Smooth muscle cell (in vitro differentiated cells): Measurements from ENCODE around the gene YPEL4. TPM values are rescaled to one million over a fixed set of nuclear protein-coding genes. Genes with fewer than 3 reads are reported as not detected.

Experiments used
- DNase-seq: peaks from one replicate; lab custom pipeline; 2025; ENCODE audit not compliant: unreplicated experiment; lab: John Stamatoyannopoulos, UW
- H2AFZ ChIP-seq: fragments of 200-600 bp; sonication (generic); 2 replicates; pipeline ENCODE4 v1.6.0; 2016; ENCODE audit warnings: antibody characterized with exemption, low read depth, mild to moderate bottlenecking
- H3F3A ChIP-seq: fragments of 200-600 bp; sonication (generic); 2 replicates; pipeline ENCODE4 v1.6.0; 2017; ENCODE audit warnings: antibody characterized with exemption, low read depth
- H3K27ac ChIP-seq: fragments of 200-600 bp; sonication (generic); 2 replicates; pipeline ENCODE4 v1.5.1; 2016; ENCODE audit warnings: low read depth, mild to moderate bottlenecking
- H3K27me3 ChIP-seq: fragments of 200-600 bp; sonication (generic); 2 replicates; pipeline ENCODE4 v1.6.1; 2016; ENCODE audit warnings: low read depth, mild to moderate bottlenecking
- H3K36me3 ChIP-seq: fragments of 200-600 bp; sonication (generic); 2 replicates; pipeline ENCODE4 v1.5.1; 2016; ENCODE audit warnings: low read depth
- H3K4me1 ChIP-seq: fragments of 200-600 bp; sonication (generic); 2 replicates; pipeline ENCODE4 v1.5.1; 2016; ENCODE audit warnings: low read depth
- H3K4me2 ChIP-seq: fragments of 200-600 bp; sonication (generic); 2 replicates; pipeline ENCODE4 v1.6.0; 2016; ENCODE audit warnings: mild to moderate bottlenecking
- H3K4me3 ChIP-seq: fragments of 200-600 bp; sonication (generic); 2 replicates; pipeline ENCODE4 v1.5.1; 2016; ENCODE audit warnings: mild to moderate bottlenecking
- H3K79me2 ChIP-seq: fragments of 200-600 bp; sonication (generic); 2 replicates; pipeline ENCODE4 v1.6.0; 2016; ENCODE audit warnings: low read depth, mild to moderate bottlenecking
- H3K9ac ChIP-seq: fragments of 200-600 bp; sonication (generic); 2 replicates; pipeline ENCODE4 v1.6.0; 2016; ENCODE audit warnings: low read depth
- H3K9me3 ChIP-seq: fragments of 200-600 bp; sonication (generic); replicated peaks from 2 replicates; pipeline ENCODE4 v1.5.1; 2016; ENCODE audit warnings: low read depth
- H4K20me1 ChIP-seq: fragments of 200-600 bp; sonication (generic); 2 replicates; pipeline ENCODE4 v1.6.0; 2016; ENCODE audit warnings: low read depth
- CTCF ChIP-seq: fragments of 200-600 bp; sonication (generic); IDR thresholded peaks from 2 replicates; pipeline ENCODE4 v1.5.1; 2017; ENCODE audit warnings: borderline replicate concordance, mild to moderate bottlenecking, antibody characterized with exemption; ENCODE audit not compliant: insufficient read depth, poor library complexity, severe bottlenecking
- WGBS: methylation state at CpG from one replicate; pipeline ENCODE4 v1.1.7; 2016; ENCODE audit warnings: low lambda C conversion rate; 5-methylcytosine and 5-hydroxymethylcytosine counted together
- polyA plus RNA-seq: library from polyadenylated mRNA; unstranded; fragments of >200 nt; fragmentation: Nextera tagmentation; extraction: Ambion mirVana; gene quantifications from 2 replicates; pipeline ENCODE4 v1.2.1, GENCODE V29; 2016
- total RNA-seq: library from RNA; depleted of rRNA; stranded (reverse); fragments of >200 nt; gene quantifications from 2 replicates; pipeline ENCODE4 v1.2.3, GENCODE V29; 2014

The YPEL4 gene
- total and polyA plus RNA-seq, 2 experiments from 2014 or later: 2.0 to 2.5 TPM

GRCh38 chr11:57663975-57664374 is 14.3 kb upstream of the YPEL4 start:
- Histone ChIP-seq H3K4me1 (peaks cover 5% of the 10 kb centered on the region), H3K27ac (no peak overlapping the region), H3F3A (no peaks in the 10 kb centered on the region), H3K9ac (no peak overlapping the region), H2AFZ (no peak overlapping the region), H3K4me2 (no peak overlapping the region), H3K4me3 (no peak overlapping the region), H3K36me3 (peaks cover 12% of the 10 kb centered on the region), H3K79me2 (peaks cover 13% of the 10 kb centered on the region), H3K9me3 (no peaks in the 10 kb centered on the region), H3K27me3 (no peaks in the 10 kb centered on the region), H4K20me1 (no peaks in the 10 kb centered on the region)
- WGBS: 96% methylated on average over 9 of the region's 9 CpGs
- DNase-seq: no peak
- no peak for TF ChIP-seq CTCF

GRCh38 chr11:57662893-57663292 is 13.2 kb upstream of the YPEL4 start:
- Histone ChIP-seq H3K27ac (no peak overlapping the region), H3K27me3 (no peaks in the 10 kb centered on the region), H3K9ac (no peak overlapping the region), H3K36me3 (peaks cover 12% of the 10 kb centered on the region), H4K20me1 (no peaks in the 10 kb centered on the region), H2AFZ (no peak overlapping the region), H3K4me2 (no peak overlapping the region), H3F3A (no peaks in the 10 kb centered on the region), H3K9me3 (no peaks in the 10 kb centered on the region), H3K79me2 (peaks cover 19% of the 10 kb centered on the region), H3K4me3 (no peak overlapping the region), H3K4me1 (peaks cover 9% of the 10 kb centered on the region)
- WGBS: 87% methylated on average over 4 of the region's 4 CpGs
- no peak for DNase-seq
- peak; percentile 10 for TF ChIP-seq CTCF

- H3K27me3 ChIP-seq: no peaks in the 10 kb centered on the region
- no peak overlapping the region for H2AFZ ChIP-seq
- H3K79me2 ChIP-seq: peaks cover 20% of the 10 kb centered on the region
- H3K4me3 ChIP-seq: no peak overlapping the region
- no peaks in the 10 kb centered on the region for H4K20me1 ChIP-seq
- no peak for DNase-seq
- no peaks in the 10 kb centered on the region for H3F3A ChIP-seq
- H3K4me1 ChIP-seq: peaks cover 6% of the 10 kb centered on the region
- H3K9ac ChIP-seq: no peak overlapping the region
- TF ChIP-seq CTCF: no peak
- H3K4me2 ChIP-seq: no peak overlapping the region
- H3K36me3 ChIP-seq: peaks cover 12% of the 10 kb centered on the region
- H3K27ac ChIP-seq: no peak overlapping the region
- whole genome bisulfite sequencing: 95% methylated on average over 14 of the region's 14 CpGs
- H3K9me3 ChIP-seq: no peaks in the 10 kb centered on the region
Measured at GRCh38 chr11:57659669-57660068, 10.0 kb upstream of the YPEL4 start.

GRCh38 chr11:57658023-57658361 is 8.3 kb upstream of the YPEL4 start:
- Histone ChIP-seq H3K9me3 (no peaks in the 10 kb centered on the region), H3F3A (no peaks in the 10 kb centered on the region), H3K36me3 (peaks cover 12% of the 10 kb centered on the region), H3K27ac (peak overlapping the region; percentile 46), H3K79me2 (peaks cover 20% of the 10 kb centered on the region), H3K4me1 (peaks cover 6% of the 10 kb centered on the region), H3K4me3 (peak overlapping the region; percentile 71), H3K27me3 (no peaks in the 10 kb centered on the region), H3K4me2 (peak overlapping the region; percentile 85), H4K20me1 (no peaks in the 10 kb centered on the region), H2AFZ (peak overlapping the region; percentile 60), H3K9ac (peak overlapping the region; percentile 80)
- TF ChIP-seq CTCF: no peak
- DNase-seq: no peak
- WGBS: 0% methylated on average over 8 of the region's 8 CpGs
